Fibroblast of the aortic adventitia (primary cell): ENCODE data around the gene AUTS2. TPM values are rescaled to one million over a fixed set of nuclear protein-coding genes. Genes with fewer than 3 reads are reported as not detected.

Source experiments
- DNase-seq: peaks from one replicate; pipeline ENCODE4 v3.0.0-alpha.2; 2010; ENCODE audit warnings: low read depth
- H3K4me3 ChIP-seq: 2 replicates; pipeline ENCODE4 v1.5.1; 2011; ENCODE audit warnings: low read depth, mild to moderate bottlenecking, control low read depth, low read length, moderate library complexity
- CTCF ChIP-seq: IDR thresholded peaks from 2 replicates; pipeline ENCODE4 v1.5.1; 2011; ENCODE audit warnings: mild to moderate bottlenecking, low read length, control low read depth, inconsistent platforms; ENCODE audit not compliant: insufficient read depth
- total RNA-seq: library from RNA; depleted of rRNA; stranded (reverse); fragments of >200 nt; gene quantifications from 2 replicates; pipeline ENCODE4 v1.2.3, GENCODE V29; 2012; ENCODE audit warnings: low replicate concordance

The AUTS2 gene
- total RNA-seq, 1 donor, result 10.7 TPM

DNA sequence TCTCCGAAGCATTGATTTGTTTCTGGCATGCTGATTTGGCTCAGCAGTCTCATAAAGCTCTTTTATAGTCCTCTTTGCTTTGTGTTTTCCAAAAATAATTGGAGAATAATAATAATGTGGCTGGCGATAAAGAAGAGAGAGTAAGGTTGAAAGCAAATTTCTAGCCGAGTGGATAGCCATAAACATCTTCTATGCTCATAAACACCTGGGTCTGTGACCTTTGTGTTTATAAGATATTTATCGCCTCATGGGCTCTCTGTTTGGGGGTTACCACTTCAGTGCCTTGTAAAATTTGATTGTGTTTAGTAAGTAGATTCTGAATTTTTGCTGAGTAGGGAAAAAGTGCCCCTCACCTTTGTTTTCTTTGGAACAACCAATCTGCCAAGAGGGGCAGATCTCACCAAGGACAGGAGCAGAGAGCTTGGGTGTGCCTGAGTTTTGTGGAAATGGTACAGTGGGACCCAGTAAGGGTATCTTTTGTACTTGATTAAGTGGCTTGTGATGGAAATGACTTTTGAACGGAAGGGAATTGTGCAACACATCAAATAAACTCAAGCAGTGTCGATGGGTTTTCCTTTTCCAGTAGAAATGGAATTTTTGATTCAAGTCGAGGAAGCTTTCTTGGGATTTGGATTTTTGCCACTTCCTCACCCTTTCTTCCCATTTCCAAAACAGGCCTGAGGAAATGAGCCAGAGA is 220.5 kb downstream of the AUTS2 start:
- H3K4me3 ChIP-seq, result no peak overlapping the region
- DNase-seq, result no peak
- no peak for TF ChIP-seq CTCF

DNA sequence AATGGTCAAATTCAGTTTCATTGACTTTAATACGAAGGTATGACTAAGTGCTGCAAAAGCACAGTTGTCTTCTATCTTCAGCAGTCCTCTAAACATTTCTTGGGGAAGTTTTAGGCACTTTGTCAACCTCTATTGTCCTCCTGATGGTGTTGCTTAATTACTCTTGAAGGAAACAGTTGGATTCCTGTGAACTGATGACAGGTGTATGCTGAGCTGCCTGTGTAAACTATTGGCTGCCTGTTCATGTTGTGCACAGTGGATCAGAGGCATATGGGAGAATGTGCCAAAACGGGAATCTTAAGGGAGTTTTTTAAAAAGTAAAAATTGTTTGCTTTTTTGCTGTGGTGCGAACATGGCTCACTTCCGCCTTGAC is 221.0 kb downstream of the AUTS2 start:
- no peak overlapping the region for H3K4me3 ChIP-seq
- no peak for DNase-seq
- TF ChIP-seq CTCF, result no peak

GRCh38 chr7:69820479-69821192 is 222.4 kb downstream of the AUTS2 start:
- no peak for DNase-seq
- no peak overlapping the region for H3K4me3 ChIP-seq
- TF ChIP-seq CTCF, result no peak

DNA sequence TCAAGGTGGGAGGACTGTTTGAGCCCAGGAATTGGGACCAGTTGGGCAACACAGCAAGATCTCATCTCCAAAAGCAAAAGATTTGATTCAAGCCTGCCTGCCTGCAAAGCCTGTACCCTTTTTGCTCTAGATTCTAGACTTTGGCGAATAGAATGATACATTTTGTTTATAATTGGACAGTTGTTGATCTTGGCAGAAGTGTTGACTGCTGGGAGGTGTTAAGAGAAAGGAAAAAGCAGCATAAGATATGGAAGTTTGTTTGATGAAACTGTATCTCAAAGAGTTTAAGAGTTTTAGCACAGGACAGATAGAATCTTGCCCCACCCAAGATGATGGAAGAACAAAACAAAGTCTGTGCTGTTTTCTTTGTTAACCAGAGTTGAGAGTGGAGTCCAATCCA is 224.1 kb downstream of the AUTS2 start:
- no peak for TF ChIP-seq CTCF
- DNase-seq, result no peak

GRCh38 chr7:69823151-69823744 is 225.0 kb downstream of the AUTS2 start:
- DNase-seq, result no peak
- TF ChIP-seq CTCF, result no peak
- no peak overlapping the region for H3K4me3 ChIP-seq

More for the DNA sequence above, 224.1 kb downstream of the AUTS2 start:
- no peak overlapping the region for H3K4me3 ChIP-seq

DNA sequence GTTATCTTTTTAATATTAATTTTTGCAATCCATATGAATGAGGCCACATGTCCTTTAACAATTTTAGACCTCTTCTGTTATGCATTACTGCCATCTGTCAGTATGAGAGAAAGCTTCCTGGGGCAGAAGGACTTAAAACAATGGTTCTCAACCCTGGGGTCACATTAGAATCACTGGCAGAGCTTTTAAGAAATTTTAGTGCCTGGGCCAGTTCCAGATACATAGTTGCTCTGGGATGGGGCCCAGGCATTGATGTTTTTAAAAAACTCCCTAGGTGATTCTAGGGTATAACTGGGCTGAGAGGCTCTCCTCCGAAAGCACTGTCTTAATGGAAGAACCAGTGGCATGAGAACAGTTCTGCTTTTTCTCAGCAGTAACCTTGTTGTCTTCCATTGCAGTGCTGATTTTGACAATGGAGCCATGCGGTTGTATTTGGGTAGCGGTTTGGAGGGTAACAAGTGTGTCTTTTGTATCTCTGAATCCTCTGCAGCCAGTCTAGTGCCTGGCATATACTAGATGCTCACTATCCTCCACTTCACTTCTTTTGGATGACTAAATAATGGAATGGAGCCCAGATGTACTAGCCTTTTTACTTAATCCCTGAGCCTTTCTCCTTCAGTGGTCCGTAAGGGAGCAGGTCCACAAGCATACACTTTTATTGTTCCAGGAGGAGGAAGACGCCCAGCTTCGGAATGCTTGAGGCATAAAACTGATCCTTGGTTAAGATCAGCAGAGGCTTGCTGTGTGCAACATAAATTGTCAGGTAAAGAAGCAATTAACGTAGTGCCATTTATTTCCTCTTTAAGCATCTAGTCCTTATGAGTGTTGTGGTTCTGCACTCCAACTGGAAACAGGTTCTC is 227.1 kb downstream of the AUTS2 start:
- no peak overlapping the region for H3K4me3 ChIP-seq
- TF ChIP-seq CTCF, result no peak
- DNase-seq, result peak; percentile 28
